ENCODE results near the gene HAGH. TPM values are rescaled to one million over a fixed set of nuclear protein-coding genes. Genes with fewer than 3 reads are reported as not detected.

Gene HAGH
- total and polyA plus RNA-seq, 9 of the 15 experiments (the other 6 are each of a cell fraction or from before 2014, with no cell fraction given): 0.46 to 35.1 (median 16.8) TPM

DNA sequence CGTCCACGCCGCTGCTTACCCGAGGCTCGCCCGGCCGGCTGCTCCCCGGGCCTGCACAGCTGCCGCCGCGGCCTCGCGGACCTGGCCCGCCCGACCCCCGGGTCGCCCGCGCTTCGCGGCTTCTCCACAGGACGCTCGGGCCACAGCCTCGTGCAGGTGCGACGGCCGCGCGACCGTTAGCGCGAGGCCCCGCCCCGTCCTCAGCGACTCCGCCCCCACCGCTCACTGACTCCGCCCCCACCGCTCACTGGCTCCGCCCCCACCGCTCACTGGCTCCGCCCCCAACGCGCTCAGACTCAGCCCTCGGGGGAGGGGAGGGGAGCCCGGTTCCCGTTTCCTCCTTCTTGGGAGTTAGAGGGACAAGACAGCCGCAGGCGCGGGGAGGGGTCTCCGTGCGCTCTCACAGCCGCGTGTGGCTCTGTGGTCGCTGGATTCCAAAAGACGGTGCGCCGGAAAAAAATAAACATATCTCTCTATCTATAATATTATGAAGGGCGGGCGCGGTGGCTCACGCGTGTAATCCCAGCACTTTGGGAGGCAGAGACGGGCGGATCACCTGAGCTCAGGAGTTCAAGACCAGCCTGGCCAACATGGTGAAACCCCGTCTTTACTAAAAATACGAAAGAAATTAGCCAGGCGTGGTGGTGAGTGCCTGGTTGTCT is 45.5 kb upstream of the HAGH start, which contains the start of gene MEIOB (continued):
- TF ChIP-seq ZNF212 (CRISPR knock-in tag; IDR thresholded peaks at IDR 0.05) (no peak), ZNF23 (CRISPR knock-in tag; IDR thresholded peaks at IDR 0.05) (no peak), ZBTB33 (CRISPR knock-in tag; IDR thresholded peaks at IDR 0.05) (no peak), POLR2H (tag; IDR thresholded peaks at IDR 0.05; ENCODE audit: low read depth) (peak; percentile 46; the same call in 1 of the 2 replicates), MYNN (IDR thresholded peaks at IDR 0.05) (no peak), MYNN (CRISPR knock-in tag; IDR thresholded peaks at IDR 0.05) (no peak), L3MBTL2 (IDR thresholded peaks at IDR 0.05) (peak; percentile 99), NR3C1 (CRISPR knock-in tag; IDR thresholded peaks at IDR 0.05) (no peak), SPI1 (IDR thresholded peaks at IDR 0.05; ENCODE audit: borderline replicate concordance, low read depth, low read length) (peak; percentile 76), MYBL2 (IDR thresholded peaks at IDR 0.05; ENCODE audit: low read depth) (peak; percentile 76), MYBL2 (CRISPR knock-in tag; IDR thresholded peaks at IDR 0.05; ENCODE audit: borderline replicate concordance) (no peak), CBX3 (IDR thresholded peaks at IDR 0.05; ENCODE audit: borderline replicate concordance in 1 of 2, low read length in 2 of 2) (peak in 1 of 2 experiments; percentile 41; a peak in 1 of 3 replicates), PYGO2 (tag; IDR thresholded peaks at IDR 0.05) (no peak), EGR1 (conservative IDR thresholded peaks at IDR 0.05) (peak; percentile 50; the same call in 1 of the 2 replicates), ZNF12 (CRISPR knock-in tag; IDR thresholded peaks at IDR 0.05) (no peak)
- TF ChIP-seq, protein P1, sequence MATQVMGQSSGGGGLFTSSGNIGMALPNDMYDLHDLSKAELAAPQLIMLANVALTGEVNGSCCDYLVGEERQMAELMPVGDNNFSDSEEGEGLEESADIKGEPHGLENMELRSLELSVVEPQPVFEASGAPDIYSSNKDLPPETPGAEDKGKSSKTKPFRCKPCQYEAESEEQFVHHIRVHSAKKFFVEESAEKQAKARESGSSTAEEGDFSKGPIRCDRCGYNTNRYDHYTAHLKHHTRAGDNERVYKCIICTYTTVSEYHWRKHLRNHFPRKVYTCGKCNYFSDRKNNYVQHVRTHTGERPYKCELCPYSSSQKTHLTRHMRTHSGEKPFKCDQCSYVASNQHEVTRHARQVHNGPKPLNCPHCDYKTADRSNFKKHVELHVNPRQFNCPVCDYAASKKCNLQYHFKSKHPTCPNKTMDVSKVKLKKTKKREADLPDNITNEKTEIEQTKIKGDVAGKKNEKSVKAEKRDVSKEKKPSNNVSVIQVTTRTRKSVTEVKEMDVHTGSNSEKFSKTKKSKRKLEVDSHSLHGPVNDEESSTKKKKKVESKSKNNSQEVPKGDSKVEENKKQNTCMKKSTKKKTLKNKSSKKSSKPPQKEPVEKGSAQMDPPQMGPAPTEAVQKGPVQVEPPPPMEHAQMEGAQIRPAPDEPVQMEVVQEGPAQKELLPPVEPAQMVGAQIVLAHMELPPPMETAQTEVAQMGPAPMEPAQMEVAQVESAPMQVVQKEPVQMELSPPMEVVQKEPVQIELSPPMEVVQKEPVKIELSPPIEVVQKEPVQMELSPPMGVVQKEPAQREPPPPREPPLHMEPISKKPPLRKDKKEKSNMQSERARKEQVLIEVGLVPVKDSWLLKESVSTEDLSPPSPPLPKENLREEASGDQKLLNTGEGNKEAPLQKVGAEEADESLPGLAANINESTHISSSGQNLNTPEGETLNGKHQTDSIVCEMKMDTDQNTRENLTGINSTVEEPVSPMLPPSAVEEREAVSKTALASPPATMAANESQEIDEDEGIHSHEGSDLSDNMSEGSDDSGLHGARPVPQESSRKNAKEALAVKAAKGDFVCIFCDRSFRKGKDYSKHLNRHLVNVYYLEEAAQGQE (IDR thresholded peaks at IDR 0.05; ENCODE audit: borderline replicate concordance): no peak
- TF ChIP-seq, protein P1 (CRISPR knock-in tag; IDR thresholded peaks at IDR 0.05; ENCODE audit: low read depth): no peak
- TF ChIP-seq, protein P2, sequence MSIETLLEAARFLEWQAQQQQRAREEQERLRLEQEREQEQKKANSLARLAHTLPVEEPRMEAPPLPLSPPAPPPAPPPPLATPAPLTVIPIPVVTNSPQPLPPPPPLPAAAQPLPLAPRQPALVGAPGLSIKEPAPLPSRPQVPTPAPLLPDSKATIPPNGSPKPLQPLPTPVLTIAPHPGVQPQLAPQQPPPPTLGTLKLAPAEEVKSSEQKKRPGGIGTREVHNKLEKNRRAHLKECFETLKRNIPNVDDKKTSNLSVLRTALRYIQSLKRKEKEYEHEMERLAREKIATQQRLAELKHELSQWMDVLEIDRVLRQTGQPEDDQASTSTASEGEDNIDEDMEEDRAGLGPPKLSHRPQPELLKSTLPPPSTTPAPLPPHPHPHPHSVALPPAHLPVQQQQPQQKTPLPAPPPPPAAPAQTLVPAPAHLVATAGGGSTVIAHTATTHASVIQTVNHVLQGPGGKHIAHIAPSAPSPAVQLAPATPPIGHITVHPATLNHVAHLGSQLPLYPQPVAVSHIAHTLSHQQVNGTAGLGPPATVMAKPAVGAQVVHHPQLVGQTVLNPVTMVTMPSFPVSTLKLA (conservative IDR thresholded peaks at IDR 0.05): peak in 1 of 2 experiments; percentile 63; a peak in 3 of 4 replicates

Data from K562 (cell line).